ENCODE results near the gene MTHFR. TPM values are rescaled to one million over a fixed set of nuclear protein-coding genes. Genes with fewer than 3 reads are reported as not detected.

The MTHFR gene
- total and polyA plus RNA-seq, 2 of the 8 experiments (the other 6 are each of a cell fraction or from before 2014, with no cell fraction given), result 8.7 to 18.5 TPM

- TF ChIP-seq POLR2AphosphoS5 (IDR thresholded peaks at IDR 0.05; ENCODE audit: low read depth, low read length) (no peak), RXRA (IDR thresholded peaks at IDR 0.05; ENCODE audit: insufficient read depth, low read depth, low read length) (no peak), SIX5 (IDR thresholded peaks at IDR 0.05; ENCODE audit: low read depth, low read length) (no peak), TEAD4 (IDR thresholded peaks at IDR 0.05; ENCODE audit: low read depth, low read length) (peak; percentile 46; the same call in 1 of the 2 replicates), SP4 (IDR thresholded peaks at IDR 0.05; ENCODE audit: low read length) (no peak), CHD7 (IDR thresholded peaks at IDR 0.05; ENCODE audit: insufficient replicate concordance, low read length) (no peak), SRF (IDR thresholded peaks at IDR 0.05; ENCODE audit: low read depth, low read length) (0 out of 2 replicates have a peak, but pooled peaks have one; percentile 3), CTBP2 (IDR thresholded peaks at IDR 0.05; ENCODE audit: borderline replicate concordance, insufficient read depth, insufficient read length, low read length) (no peak), GABPA (IDR thresholded peaks at IDR 0.05; ENCODE audit: borderline replicate concordance, insufficient read depth, low read length) (peak; percentile 58; the same call in 1 of the 2 replicates), GTF2F1 (IDR thresholded peaks at IDR 0.05; ENCODE audit: borderline replicate concordance, low read depth, low read length) (no peak)
Measured at GRCh38 chr1:11784993-11785769, 20.6 kb downstream of the MTHFR start (continued).

Data from H1 (cell line).